A549 (cell line): ENCODE results near the gene BTBD18.

Experiments used
- CHD2 ChIP-seq: fragments of 150-350 bp; IDR thresholded peaks from 2 replicates; pipeline ENCODE4 v1.6.1; 2014; ENCODE audit warnings: low read length; ENCODE audit not compliant: partially characterized antibody
- CTCF ChIP-seq: fragments of >200 bp; sonication (Bioruptor Twin); formaldehyde crosslinking; IDR thresholded peaks from 3 replicates; pipeline ENCODE4 v1.5.1; 2016
- RAD21 ChIP-seq, 2 experiments: fragments of >200 bp in 1 of 2; sonication (Bioruptor Twin) in 1 of 2; formaldehyde crosslinking in 1 of 2; IDR thresholded peaks in 1 of 2; conservative IDR thresholded peaks in 1 of 2; 2 replicates in 1 of 2; 3 replicates in 1 of 2; pipeline ENCODE4 v1.6.1; 2012 to 2018; ENCODE audit warnings: inconsistent platforms in 1 of 2

- no peak for TF ChIP-seq CHD2
- TF ChIP-seq RAD21 (conservative IDR thresholded peaks at IDR 0.05 in 1 of 2, IDR thresholded peaks at IDR 0.05 in 1 of 2): no peak
- no peak for TF ChIP-seq CTCF
Observed at GRCh38 chr11:57786436-57786835, 34.8 kb upstream of the BTBD18 start.
